Daoy (cell line): ENCODE results near the gene RAVER1. TPM values are rescaled to one million over a fixed set of nuclear protein-coding genes. Genes with fewer than 3 reads are reported as not detected.
"Not testable (repeated sequence)": the region's sequence is repeated elsewhere in the genome, so short reads cannot be mapped to it uniquely, and the experiment has no call there.

ENCODE experiments used
- DNase-seq: peaks from one replicate; pipeline ENCODE4 v3.0.0-alpha.2; 2015; ENCODE audit warnings: low read depth
- total RNA-seq: library from RNA; depleted of rRNA; stranded (reverse); fragments of >200 nt; shearing (Covaris generic); gene quantifications from 2 replicates; pipeline ENCODE4 v1.2.3, GENCODE V29; 2014; rRNA removed

Gene RAVER1, protein sequence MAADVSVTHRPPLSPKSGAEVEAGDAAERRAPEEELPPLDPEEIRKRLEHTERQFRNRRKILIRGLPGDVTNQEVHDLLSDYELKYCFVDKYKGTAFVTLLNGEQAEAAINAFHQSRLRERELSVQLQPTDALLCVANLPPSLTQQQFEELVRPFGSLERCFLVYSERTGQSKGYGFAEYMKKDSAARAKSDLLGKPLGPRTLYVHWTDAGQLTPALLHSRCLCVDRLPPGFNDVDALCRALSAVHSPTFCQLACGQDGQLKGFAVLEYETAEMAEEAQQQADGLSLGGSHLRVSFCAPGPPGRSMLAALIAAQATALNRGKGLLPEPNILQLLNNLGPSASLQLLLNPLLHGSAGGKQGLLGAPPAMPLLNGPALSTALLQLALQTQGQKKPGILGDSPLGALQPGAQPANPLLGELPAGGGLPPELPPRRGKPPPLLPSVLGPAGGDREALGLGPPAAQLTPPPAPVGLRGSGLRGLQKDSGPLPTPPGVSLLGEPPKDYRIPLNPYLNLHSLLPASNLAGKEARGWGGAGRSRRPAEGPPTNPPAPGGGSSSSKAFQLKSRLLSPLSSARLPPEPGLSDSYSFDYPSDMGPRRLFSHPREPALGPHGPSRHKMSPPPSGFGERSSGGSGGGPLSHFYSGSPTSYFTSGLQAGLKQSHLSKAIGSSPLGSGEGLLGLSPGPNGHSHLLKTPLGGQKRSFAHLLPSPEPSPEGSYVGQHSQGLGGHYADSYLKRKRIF
- total RNA-seq: 14.4 and 26.2 TPM in 2 replicates

DNA sequence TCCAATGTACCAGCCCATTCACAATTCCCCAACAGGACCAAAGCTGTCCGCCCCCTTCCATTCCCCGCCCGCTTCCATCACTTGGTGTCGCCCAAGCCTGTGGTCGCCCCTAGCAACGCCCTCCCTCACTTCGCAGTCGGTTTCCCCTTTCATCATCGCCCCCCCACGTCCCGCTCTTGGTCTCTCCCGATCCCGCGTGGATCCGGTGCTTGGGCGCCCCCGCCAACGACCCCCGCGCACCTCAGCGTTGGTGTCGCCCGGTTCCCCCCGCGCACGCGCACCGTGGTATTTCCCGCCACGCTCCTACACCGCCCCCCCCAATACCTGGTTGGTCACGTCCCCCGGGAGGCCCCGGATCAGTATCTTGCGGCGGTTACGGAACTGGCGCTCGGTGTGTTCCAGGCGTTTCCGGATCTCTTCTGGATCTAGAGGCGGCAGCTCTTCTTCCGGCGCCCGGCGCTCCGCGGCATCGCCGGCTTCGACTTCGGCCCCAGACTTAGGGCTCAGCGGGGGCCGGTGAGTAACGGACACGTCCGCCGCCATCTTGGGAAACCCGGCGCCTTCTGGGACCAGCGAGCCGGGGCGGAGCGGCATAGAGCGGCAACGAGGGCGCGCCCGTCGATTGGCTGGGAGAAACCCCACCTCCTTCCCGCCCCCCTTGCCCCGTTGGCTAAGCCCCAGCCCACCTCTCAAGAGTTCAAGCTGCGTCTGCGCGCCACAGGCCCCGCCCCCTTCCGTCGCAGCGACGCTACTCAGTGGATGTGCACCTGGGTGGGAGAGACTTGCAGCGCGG lies at the start of gene RAVER1:
Gene RAVER1, minus strand, starts transcription at position 565 of the 793 bp plus-strand sequence. Its CDS starts 22 bp downstream, at position 543.
- peak; percentile 100 for DNase-seq

DNA sequence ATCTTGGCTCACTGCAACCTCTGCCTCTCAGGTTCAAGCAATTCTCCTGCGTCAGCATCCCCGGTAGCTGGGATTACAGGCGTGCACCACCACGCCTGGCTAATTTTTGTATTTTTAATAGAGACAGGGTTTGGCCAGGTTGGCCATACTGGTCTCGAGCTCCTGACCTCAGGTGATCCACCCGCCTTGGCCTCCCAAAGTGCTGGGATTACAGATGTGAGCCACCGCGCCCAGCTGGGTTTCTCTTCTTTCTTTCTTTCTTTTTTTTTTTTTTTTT lies 49.8 kb upstream of the RAVER1 start:
- DNase-seq: not testable (repeated sequence)

DNA sequence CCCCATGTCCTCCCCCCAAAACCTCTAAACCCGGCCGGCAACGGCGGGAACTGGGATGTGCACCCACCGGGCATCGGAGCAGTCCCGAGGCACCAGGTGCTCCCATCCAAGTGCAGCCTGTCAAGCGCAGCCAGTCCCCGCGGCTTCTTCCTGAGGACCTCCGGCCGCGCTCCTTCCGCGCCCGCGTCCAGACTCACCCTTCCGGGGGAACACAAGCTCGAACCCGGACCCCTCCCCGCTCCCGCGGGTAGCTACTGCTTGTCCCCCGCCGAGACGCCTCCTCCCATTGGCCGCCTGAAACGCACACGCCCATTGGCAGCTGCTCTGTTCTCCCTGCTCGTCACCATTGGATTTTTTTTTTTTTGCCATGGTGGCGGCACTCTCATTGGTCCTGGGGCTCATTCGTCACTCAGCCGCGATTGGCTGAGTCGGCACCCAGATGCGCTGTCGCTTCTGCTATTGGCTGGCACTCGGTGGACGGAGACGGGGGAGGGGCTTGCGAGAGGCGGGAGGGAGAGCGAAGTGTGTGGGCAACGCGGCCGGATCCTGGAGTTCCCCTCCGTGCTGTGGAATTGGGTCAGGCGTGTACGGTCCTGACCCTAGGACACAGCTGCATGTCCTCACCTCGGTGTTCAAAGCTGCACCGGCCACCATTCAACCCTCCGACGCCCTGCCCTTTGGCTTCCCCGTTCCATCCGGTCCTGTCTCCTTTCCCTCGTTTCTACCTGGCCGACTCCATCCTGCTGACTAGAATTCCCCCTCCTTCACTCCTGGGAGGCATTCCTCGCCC lies 47.2 kb upstream of the RAVER1 start, which contains the start of gene TYK2:
Gene TYK2, minus strand, starts transcription at position 260 of the 790 bp plus-strand sequence. CDS start 2,166 bp downstream, outside the sequence.
- DNase-seq: peak; percentile 100

DNA sequence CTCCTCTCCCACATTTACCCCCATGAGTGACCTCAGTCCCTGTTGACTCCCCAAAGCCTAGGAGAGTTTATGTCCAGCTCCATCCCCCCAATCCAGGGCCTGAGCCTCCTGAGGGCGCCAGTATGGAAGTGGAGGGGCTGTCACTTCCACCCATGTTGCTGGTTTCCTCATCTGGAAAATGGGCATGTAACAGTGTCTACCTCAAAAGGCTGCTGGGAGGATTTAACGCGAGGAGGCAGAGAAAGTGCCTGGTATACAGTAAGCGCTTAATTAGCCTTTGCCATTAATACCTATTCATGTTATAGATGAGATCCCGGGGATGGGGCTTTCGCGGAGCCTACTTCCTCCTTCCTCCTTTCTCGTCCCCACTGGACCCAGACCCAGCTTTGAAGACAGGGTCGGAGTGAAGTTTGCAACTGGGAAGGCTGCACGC lies 46.6 kb upstream of the RAVER1 start:
- DNase-seq: no peak

DNA sequence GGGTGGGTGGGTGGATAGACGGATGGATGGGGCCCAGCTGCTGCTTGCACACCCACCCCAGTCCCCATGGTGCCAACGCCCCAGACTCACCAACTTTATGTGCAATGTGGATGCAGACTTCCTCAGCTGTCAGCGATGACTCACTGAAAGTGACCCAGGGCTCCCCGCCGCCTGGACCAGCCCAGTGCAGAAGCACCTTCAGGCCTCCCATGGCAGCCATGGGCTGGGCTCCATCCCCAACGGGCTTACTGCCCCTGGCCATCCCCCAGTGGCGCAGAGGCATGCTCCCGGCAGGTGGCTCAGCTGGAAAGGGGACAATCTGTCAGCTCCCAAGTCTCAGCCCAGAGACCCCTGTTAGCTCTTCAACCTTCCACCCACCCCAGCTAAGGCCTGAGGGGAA lies 44.8 kb upstream of the RAVER1 start:
- DNase-seq: no peak

DNA sequence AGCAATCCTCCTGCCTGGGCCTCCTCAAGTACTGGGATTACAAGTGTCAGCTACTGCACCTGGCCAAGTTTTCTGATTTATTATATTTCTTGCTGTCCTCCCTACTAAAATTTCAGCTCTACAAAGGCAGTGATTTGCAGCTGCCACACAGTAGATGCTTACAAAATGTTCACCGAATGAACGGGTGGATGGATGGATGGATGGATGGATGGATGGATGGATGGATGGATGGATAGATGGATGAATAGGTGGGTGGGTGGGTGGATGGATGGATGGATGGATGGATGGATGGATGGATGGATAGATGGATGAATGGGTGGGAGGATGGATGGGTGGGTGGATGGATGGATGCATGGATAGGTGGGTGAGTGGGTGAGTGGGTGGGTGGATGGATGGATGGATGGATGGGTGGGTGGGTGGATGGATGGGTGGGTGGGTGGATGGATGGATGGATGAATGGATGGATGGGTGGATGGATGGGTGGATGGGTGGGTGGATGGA lies 43.9 kb upstream of the RAVER1 start:
- DNase-seq: not testable (repeated sequence)

DNA sequence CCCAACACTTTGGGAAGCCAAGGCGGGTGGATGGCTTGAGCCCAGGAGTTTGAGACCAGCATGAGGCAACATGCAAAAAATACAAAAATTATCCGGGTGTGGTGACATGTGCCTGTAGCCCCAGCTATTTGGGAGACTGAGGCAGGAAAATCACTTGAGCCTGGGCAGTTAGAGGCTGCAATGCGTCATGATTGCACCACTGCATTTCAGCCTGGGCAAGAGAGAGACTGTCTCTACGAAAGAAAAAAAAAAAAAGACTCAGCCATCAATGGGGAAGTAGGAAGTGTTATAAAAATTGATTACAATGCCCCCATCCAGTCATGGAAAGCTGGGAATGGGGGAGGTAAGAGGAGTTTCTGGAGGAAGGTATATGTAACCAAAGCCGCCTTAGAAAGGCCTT lies 41.6 kb upstream of the RAVER1 start:
- DNase-seq: no peak

DNA sequence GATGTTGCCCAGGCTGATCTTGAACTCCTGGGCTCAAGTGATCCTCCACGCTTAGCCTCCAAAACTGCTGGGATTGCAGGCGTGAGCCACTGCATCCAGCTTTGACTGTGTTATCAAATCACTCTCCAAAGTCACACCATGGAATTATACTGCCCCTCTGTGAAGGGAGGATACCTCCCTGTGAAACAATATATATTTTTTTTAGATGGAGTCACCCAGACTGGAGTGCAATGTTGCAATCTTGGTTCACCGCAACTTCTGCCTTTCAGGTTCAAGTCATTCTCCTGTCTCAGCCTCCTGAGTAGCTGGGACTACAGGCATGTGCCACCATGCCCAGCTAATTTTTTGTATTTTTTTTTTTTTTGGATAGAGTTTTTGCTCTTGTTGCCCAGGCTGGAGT lies 39.4 kb upstream of the RAVER1 start:
- no peak for DNase-seq

DNA sequence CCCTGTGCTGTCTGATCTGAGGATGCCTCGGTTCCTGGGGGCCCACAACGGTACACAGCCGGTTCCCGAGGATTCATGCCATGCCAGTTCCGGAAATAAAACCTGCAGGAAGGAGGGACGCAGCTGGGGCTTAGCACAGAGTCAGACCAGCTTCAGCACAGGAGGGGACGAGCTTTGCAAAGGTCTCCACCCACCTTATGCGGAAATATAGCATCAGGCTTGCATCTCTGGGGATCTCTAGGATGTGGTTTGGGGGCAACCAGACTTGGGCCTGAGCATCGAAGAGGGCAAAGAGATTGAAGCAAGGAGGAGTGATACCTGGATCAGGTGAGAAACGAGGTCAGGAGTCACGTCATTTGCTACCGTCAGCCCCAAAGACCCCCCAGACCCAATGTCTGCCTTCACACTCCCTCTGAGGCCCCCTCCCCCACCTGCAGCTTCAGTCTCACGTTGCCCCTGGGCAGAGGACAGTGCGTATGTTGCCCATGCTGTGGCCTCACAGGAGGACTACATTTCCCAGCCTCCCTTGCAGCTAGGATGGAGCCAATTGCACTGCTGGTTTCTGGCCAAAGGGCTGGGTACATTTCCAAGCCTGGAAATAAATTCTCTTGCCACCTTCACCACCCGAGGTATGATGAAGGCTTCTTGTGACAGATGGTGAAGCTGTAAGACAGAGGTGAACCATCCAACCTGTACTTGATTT lies 34.9 kb upstream of the RAVER1 start:
- DNase-seq: no peak

DNA sequence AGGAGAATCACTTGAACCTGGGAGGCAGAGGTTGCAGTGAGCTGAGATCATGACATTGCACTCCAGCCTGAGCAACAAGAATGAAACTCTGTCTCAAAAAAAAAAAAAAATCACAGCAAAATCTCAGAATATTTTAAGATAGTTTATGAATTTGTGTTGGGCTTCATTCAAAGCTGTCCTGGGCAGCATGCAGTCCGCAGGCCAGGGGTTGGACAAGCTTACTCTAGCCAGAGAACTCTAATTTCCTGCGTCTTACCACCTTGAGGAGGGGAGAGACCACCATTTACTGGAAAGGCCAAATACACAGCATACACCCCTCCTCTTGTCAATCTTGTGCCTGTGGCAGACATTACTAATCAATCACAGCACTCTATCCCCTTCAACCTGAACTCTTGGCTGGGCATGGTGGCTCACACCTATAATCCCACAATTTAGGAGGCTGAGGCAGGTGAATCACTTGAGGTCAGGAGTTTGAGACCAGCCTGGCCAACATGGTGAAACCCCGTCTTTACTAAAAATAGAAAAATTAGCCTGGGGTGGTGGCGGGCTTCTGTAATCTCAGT lies 33.7 kb upstream of the RAVER1 start:
- DNase-seq: not testable (repeated sequence)

DNA sequence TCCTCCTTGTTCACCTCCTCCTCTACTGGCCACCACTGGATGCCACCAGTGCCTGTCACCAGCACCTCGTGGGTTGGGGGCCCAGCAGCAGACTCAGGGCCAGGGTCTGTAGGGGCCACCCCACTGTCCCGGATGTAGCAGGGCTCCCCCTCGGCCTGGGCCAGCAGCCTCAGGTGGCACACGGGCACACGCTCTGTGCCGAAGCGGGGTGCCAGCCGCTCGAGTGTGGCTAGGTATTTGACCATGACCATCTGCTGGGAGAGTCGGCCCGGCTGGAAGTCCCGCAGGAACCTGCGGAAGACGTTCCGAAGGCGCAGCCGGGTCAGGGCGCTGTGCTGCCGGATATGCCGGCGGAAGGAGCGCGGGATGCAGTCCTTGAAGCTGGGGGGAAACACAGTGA lies 32.2 kb upstream of the RAVER1 start:
- DNase-seq: no peak

DNA sequence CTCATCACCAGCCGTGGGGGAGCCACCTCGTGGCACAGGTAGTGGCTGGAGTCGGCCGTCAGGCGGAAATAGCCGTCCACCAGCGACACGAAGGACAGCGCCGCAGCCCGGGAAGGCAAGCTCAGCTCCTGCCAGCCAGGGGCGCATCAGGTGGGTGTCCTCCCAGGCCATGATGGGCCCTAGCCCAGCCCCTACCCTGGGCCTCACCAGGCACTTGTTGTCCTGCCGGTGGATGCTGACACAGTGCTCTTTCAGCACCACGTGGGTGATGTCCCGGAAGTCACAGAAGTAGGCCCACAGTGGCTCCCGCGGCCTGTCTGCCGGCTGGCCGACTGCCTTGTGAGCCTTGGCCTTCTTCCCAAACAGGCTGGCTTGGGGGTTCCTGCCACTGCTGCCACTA lies 31.3 kb upstream of the RAVER1 start:
- no peak for DNase-seq

DNA sequence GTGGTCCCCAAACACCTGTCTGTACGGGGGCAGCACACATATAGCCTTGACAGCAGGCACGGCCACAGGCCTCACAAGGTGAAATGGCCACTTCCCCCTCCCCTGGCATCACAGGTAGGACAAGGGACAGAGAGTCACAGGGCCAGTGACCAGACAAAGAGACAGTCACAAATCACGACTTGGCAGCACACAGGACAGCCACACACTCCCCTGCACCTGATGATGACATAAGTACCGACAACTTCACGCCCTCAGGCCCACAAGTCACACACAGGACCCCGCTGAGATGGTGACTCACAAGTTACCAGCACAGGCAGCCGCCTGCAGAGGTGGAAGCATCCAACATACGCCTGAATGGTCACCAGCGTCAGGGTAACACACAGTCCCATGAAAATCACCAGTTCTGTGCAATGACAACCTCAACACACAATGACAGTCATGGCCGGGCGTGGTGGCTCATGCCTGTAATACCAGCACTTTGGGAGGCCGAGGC lies 30.5 kb upstream of the RAVER1 start:
- DNase-seq: peak; percentile 83

DNA sequence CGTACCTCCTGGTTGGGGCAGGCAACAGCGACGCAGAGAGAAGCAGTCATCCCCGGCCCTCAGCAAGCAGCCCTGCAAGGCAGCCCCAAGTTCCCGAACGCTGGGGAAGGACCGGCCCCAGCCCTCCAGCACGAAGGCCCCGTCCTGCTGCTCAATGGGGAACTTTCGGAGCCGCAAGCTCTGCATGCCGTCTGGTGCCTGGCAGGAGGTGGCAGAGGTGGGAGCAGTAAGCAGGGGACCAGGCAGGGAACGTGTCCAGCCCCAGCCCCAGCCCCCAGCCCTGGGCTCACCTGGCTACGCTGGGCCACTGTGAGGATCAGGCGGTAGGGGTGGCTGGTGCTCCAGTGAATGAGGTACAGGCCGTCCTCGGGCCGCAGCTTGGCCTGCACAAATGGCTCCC lies 28.9 kb upstream of the RAVER1 start:
- DNase-seq: no peak

DNA sequence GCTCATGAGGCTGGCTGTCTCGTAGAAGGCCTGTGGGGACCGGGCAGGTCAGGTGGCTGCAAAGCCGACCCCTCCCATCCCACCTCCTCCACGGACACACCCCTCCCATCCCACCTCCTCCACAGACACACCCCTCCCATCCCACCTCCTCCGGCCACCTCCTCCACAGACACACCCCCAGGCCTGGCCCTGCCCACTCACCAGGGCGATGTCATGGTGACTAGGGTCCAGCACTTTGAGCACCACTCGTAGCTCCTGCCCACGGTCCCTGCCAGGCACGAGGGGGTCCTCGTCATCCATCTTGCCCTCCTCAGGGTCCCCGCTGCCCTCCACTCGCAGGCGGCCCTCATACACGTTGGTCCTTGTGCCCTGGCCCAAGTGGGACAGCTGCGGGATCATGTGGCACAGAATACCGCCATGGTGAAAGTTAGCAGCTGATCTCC lies 28.3 kb upstream of the RAVER1 start:
- no peak for DNase-seq

DNA sequence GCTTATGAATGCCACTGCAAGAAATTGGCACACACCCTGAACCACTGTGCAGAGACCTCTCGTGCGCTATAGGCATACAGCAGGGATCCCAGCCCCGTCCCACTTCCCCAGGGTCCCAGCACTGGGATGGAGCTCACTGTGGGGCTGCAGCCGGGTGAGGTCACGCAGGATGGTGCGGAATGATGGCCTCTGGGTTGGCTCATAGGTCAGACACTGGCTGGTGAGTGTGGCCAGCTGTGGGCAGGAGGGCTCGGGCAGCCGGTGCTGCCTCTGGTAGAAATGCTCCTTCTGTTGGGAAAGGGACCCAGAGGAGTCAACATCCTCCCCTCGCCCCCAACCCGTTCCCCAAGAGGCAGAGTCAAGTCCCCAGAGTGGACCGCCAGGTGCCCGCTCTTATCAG lies 23.1 kb upstream of the RAVER1 start:
- DNase-seq: no peak

DNA sequence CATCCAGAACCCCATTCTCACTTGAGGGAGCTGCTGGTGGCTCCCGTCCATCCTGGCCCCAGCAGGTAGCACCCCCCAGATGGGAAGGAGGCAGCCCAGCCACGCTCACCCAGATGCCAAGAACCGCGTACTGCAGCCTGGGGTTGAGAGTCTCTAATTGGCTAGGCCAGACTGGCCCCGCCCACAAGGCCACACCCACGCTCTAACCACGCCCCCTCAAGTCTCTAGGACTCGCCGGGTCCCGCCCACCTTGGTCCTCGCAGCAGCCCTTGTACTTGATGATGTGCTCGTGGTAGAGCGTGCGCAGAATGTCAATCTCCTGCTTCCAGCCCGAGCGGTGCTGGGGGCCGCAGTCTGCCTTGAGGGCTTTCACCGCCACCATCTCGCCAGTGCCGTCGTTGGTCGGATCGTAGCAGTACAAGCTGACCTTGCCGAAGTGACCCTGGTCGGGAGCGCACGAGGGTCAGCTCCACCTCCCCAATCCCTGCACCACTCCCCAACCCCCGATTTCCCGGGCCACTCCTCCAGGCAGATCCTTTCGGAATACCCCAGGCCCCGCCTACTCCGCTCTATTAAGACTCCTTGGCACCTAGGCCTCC lies 20.6 kb upstream of the RAVER1 start:
- peak; percentile 47 for DNase-seq

DNA sequence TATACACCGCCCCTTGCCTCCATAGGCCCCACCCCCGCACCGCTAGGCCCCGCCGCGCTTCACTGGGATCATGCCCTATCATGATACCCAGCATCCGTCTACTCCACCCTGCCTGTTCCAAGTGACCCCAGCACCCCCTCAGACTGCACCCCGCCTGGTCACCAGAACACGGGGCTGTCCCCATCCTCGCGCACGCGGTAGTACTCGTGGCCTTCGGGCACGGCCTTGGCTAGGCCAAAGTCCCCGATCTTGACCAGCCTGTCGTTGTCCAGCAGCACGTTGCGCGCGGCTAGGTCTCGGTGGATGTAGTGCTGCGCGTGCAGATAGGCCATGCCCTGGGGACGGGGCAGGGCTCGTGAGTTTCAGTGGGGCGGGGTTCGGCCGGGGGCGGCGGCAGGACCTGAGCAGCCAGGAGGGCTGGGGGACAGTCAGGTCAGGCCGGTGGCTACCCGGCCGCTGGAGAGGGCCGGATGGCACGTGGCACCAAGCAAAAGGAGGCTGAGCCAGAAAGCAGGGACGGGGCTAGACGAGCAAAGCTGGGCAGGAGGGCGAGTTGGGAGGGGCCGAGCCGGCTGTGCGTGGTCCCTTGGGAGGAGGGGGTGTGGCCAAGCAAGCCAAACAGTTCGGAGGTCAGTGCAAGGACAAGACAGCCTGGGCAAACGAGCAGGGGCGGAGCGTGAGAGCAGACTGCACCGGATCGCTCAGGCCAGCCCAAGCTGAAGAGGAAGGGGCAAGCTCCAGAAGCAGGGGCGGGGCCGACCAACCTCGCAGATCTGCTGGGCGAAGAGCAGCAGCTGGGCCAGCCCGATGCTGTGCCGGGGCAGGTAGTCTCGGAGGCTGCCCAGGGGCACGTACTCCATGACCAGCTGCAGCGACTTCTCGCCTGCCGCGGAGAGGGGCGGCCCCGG lies 19.7 kb upstream of the RAVER1 start:
- no peak for DNase-seq

DNA sequence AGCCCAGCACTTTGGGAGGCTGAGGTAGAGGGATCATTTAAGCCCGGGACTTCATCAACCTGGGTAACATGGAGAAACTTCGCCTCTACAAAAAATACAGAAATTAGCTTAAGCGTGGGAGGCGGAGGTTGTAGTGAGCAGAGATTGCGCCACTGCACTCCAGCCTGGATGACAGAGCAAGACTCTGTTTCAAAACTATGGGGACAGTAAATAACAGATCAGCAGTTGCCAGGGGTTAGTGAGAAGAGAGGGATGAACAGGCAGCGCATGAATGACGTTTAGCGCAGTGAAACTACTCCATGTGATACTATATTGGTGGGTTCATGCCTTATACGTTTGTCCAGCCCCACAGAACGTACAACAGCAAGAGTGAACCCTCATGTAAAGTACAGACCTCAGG lies 13.2 kb upstream of the RAVER1 start:
- DNase-seq: no peak
